ENCODE measurements around the gene B3GNT9. TPM values are rescaled to one million over a fixed set of nuclear protein-coding genes. Genes with fewer than 3 reads are reported as not detected.

B3GNT9 gene
- polyA plus RNA-seq, 1 donor from 2014 or later, result not detected

DNA sequence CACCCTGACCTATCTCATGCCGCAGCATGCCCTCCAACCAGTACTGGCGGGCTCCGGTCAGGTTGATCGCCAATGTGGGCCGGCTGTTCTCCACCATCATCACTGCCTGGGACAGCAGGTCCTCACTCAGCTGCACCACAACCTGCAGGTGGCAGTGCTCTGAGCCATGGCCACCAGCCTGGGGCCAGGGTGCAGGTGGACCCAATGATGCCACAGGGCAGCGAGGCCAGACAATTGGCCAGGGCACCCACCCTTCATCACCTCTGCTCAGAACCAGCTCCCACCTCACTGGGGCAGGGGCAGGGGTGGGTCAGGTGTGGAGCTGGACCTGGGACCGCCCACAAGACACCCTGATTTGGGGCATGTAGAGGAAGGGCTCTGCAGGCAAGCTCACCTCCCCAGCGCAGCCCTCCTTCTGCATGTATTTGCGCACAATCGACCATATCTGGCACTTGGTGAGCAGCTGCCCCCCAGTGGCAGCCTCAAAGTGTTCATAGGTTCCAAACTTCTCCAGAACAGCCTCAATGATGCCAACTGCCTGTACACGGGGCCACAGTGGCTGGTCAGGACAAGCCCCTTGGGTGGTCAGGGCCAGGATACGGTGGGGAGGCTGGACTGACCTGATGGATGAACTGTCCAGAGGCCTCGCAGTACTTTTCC is 28.8 kb upstream of the B3GNT9 start:
- H3F3A ChIP-seq (ENCODE audit: insufficient read depth, low read length, poor library complexity, severe bottlenecking), result no peaks in the 10 kb centered on the region
- H3K36me3 ChIP-seq (ENCODE audit: insufficient read depth, low read length), result no peaks in the 10 kb centered on the region
- peaks cover 33% of the 10 kb centered on the region for H3K27me3 ChIP-seq (ENCODE audit: insufficient read depth, low read depth, low read length)
- no peak for TF ChIP-seq POLR2AphosphoS5 (IDR thresholded peaks at IDR 0.05)
- TF ChIP-seq MXI1 (conservative IDR thresholded peaks at IDR 0.05; ENCODE audit: poor library complexity, severe bottlenecking), result no peak
- no peak for TF ChIP-seq EP300 (conservative IDR thresholded peaks at IDR 0.05; ENCODE audit: poor library complexity, severe bottlenecking)
- TF ChIP-seq, protein P1, sequence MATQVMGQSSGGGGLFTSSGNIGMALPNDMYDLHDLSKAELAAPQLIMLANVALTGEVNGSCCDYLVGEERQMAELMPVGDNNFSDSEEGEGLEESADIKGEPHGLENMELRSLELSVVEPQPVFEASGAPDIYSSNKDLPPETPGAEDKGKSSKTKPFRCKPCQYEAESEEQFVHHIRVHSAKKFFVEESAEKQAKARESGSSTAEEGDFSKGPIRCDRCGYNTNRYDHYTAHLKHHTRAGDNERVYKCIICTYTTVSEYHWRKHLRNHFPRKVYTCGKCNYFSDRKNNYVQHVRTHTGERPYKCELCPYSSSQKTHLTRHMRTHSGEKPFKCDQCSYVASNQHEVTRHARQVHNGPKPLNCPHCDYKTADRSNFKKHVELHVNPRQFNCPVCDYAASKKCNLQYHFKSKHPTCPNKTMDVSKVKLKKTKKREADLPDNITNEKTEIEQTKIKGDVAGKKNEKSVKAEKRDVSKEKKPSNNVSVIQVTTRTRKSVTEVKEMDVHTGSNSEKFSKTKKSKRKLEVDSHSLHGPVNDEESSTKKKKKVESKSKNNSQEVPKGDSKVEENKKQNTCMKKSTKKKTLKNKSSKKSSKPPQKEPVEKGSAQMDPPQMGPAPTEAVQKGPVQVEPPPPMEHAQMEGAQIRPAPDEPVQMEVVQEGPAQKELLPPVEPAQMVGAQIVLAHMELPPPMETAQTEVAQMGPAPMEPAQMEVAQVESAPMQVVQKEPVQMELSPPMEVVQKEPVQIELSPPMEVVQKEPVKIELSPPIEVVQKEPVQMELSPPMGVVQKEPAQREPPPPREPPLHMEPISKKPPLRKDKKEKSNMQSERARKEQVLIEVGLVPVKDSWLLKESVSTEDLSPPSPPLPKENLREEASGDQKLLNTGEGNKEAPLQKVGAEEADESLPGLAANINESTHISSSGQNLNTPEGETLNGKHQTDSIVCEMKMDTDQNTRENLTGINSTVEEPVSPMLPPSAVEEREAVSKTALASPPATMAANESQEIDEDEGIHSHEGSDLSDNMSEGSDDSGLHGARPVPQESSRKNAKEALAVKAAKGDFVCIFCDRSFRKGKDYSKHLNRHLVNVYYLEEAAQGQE (IDR thresholded peaks at IDR 0.05; ENCODE audit: borderline replicate concordance), result no peak
- no peak for TF ChIP-seq TAF1 (IDR thresholded peaks at IDR 0.05; ENCODE audit: low read depth)
- no peak for TF ChIP-seq EZH2 (IDR thresholded peaks at IDR 0.05; ENCODE audit: borderline replicate concordance, insufficient read depth, low read length, poor library complexity, severe bottlenecking)
- TF ChIP-seq RAD21 (conservative IDR thresholded peaks at IDR 0.05), result no peak
- TF ChIP-seq, protein P2, sequence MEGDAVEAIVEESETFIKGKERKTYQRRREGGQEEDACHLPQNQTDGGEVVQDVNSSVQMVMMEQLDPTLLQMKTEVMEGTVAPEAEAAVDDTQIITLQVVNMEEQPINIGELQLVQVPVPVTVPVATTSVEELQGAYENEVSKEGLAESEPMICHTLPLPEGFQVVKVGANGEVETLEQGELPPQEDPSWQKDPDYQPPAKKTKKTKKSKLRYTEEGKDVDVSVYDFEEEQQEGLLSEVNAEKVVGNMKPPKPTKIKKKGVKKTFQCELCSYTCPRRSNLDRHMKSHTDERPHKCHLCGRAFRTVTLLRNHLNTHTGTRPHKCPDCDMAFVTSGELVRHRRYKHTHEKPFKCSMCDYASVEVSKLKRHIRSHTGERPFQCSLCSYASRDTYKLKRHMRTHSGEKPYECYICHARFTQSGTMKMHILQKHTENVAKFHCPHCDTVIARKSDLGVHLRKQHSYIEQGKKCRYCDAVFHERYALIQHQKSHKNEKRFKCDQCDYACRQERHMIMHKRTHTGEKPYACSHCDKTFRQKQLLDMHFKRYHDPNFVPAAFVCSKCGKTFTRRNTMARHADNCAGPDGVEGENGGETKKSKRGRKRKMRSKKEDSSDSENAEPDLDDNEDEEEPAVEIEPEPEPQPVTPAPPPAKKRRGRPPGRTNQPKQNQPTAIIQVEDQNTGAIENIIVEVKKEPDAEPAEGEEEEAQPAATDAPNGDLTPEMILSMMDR (IDR thresholded peaks at IDR 0.05; ENCODE audit: poor library complexity, severe bottlenecking), result no peak
- no peaks in the 10 kb centered on the region for H3K9me3 ChIP-seq (ENCODE audit: low read length)
- no peak overlapping the region for H3K9ac ChIP-seq (ENCODE audit: low read length)
- H3K9me2 ChIP-seq (ENCODE audit: insufficient read depth, low read length), result no peaks in the 10 kb centered on the region
- no peak overlapping the region for H2AFZ ChIP-seq (ENCODE audit: low read depth, low read length)
- no peak overlapping the region for H3K4me2 ChIP-seq (ENCODE audit: low read length)
- H3K79me2 ChIP-seq (replicated peaks; ENCODE audit: insufficient read depth, low read length), result peaks cover 24% of the 10 kb centered on the region
- no peak overlapping the region for H3K27ac ChIP-seq (ENCODE audit: low read length)
- peak overlapping the region; percentile 59 for H3K4me3 ChIP-seq (ENCODE audit: low read length)
- peaks cover 16% of the 10 kb centered on the region for H4K20me1 ChIP-seq (ENCODE audit: insufficient read depth)

DNA sequence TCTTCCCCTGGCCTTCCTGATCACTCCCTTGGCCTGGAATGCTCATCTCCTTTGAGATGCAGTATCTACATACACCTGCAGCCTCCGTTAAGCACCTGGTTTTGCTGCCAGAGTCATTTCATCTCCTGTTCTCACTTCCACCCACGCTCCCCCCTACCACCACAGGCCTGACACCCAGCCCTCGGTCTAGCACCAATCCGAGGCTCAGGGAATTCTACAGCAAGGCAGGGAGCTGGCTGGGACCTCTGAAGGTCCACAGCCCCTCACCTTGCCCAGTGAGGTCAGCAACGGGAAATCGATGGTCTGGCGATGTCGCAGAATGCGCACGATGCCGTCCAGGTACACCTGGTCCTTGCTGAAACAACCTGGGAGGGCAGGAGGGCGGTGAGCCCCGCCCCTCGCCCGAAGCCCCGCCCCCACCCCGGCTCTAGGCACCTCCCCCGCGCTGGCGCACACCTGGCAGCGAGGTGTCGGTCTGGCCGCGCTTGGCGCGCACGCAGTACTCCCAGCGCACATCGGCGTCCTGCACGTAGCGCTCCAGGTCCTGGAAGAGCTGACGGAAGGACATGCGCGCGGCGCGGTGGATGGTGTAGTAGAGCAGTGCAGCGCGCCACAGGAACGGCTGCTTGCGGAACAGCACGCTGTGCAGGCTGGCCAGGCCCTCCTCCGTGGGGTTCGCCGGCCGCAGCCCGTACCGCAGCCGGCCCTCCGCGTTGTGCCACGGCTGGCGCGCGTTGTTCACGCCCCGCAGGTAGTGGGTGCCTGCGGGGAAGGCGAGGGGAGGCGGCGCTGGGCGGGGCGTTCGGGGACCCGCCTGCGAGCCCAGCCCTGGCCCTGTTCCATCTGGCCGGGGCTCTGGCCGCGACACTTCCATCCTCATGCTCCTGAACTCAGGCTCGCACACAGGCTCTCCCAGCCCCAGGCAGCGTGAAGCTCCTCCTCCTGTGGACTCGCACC is 27.2 kb upstream of the B3GNT9 start:
- no peak for TF ChIP-seq EZH2 (IDR thresholded peaks at IDR 0.05; ENCODE audit: borderline replicate concordance, insufficient read depth, low read length, poor library complexity, severe bottlenecking)
- TF ChIP-seq, protein P1 (IDR thresholded peaks at IDR 0.05; ENCODE audit: borderline replicate concordance), result no peak
- TF ChIP-seq MXI1 (conservative IDR thresholded peaks at IDR 0.05; ENCODE audit: poor library complexity, severe bottlenecking), result no peak
- TF ChIP-seq POLR2AphosphoS5 (IDR thresholded peaks at IDR 0.05), result peak; percentile 18
- no peak for TF ChIP-seq SMC3 (conservative IDR thresholded peaks at IDR 0.05; ENCODE audit: poor library complexity)
- TF ChIP-seq RAD21 (conservative IDR thresholded peaks at IDR 0.05), result no peak
- no peak for TF ChIP-seq EP300 (conservative IDR thresholded peaks at IDR 0.05; ENCODE audit: poor library complexity, severe bottlenecking)
- Histone ChIP-seq H2AFZ (ENCODE audit: low read depth, low read length) (no peak overlapping the region), H3K27ac (ENCODE audit: low read length) (no peak overlapping the region)

More for the DNA sequence above, 27.2 kb upstream of the B3GNT9 start:
- H3K27me3 ChIP-seq (ENCODE audit: insufficient read depth, low read depth, low read length), result peaks cover 48% of the 10 kb centered on the region
- no peaks in the 10 kb centered on the region for H3F3A ChIP-seq (ENCODE audit: insufficient read depth, low read length, poor library complexity, severe bottlenecking)
- peak overlapping the region; percentile 59 for H3K4me3 ChIP-seq (ENCODE audit: low read length)
- H3K4me2 ChIP-seq (ENCODE audit: low read length), result no peak overlapping the region
- H4K20me1 ChIP-seq (ENCODE audit: insufficient read depth), result peaks cover 20% of the 10 kb centered on the region
- no peak overlapping the region for H3K9ac ChIP-seq (ENCODE audit: low read length)
- H3K9me3 ChIP-seq (ENCODE audit: low read length), result no peaks in the 10 kb centered on the region
- H3K9me2 ChIP-seq (ENCODE audit: insufficient read depth, low read length), result no peaks in the 10 kb centered on the region
- peaks cover 21% of the 10 kb centered on the region for H3K79me2 ChIP-seq (replicated peaks; ENCODE audit: insufficient read depth, low read length)
- no peaks in the 10 kb centered on the region for H3K36me3 ChIP-seq (ENCODE audit: insufficient read depth, low read length)

Data from neural cell (in vitro differentiated cells).